CD4-positive, CD25-positive, alpha-beta regulatory T cell (primary cell): Measurements from ENCODE around the gene ANKRD2. TPM values are rescaled to one million over a fixed set of nuclear protein-coding genes. Genes with fewer than 3 reads are reported as not detected.

Source experiments
- ATAC-seq, 2 donors: fragments of 150-1000 bp; cut with Tn5 transposase; one replicate each; pipeline ENCODE4 v1.10.0; 2021; ENCODE audit warnings: low read depth in 2 of 2, moderate number of reproducible peaks in 2 of 2, moderate library complexity in 1 of 2
- DNase-seq, 3 donors: peaks; one replicate each; pipeline versions ENCODE4 v3.0.0 to v3.0.0-alpha.2; 2012 to 2022; ENCODE audit warnings: mixed read lengths in 1 of 3
- H3K27ac ChIP-seq: one replicate; pipeline ENCODE4 v1.7.0; 2013; ENCODE audit warnings: mild to moderate bottlenecking, low read length; ENCODE audit not compliant: insufficient read depth, poor library complexity, severe bottlenecking
- H3K27me3 ChIP-seq: one replicate; pipeline ENCODE4 v1.7.0; 2013; ENCODE audit warnings: low read length; ENCODE audit not compliant: control insufficient read depth, insufficient read depth
- H3K36me3 ChIP-seq: one replicate; pipeline ENCODE4 v1.7.0; 2013; ENCODE audit warnings: mild to moderate bottlenecking, low read length, moderate library complexity; ENCODE audit not compliant: control insufficient read depth, insufficient read depth
- H3K4me1 ChIP-seq: 2 replicates; pipeline ENCODE4 v1.7.0; 2013; ENCODE audit warnings: mild to moderate bottlenecking, low read length; ENCODE audit not compliant: insufficient read depth, control insufficient read depth, poor library complexity, severe bottlenecking
- H3K4me3 ChIP-seq: one replicate; pipeline ENCODE4 v1.7.0; 2013; ENCODE audit warnings: low read depth, mild to moderate bottlenecking, low read length, moderate library complexity
- H3K9me3 ChIP-seq, 2 experiments: 1 replicate in 1 of 2; 2 replicates in 1 of 2; pipeline ENCODE4 v1.7.0; 2013; ENCODE audit warnings: low read length in 2 of 2, mild to moderate bottlenecking in 1 of 2, moderate library complexity in 1 of 2; ENCODE audit not compliant: control insufficient read depth in 2 of 2
- H3K27ac Mint-ChIP-seq, 3 donors: one replicate each; pipeline ENCODE4 v1.8.0; 2020 to 2022; ENCODE audit warnings: mild to moderate bottlenecking in 3 of 3, mixed read lengths in 3 of 3, moderate library complexity in 2 of 3
- H3K27me3 Mint-ChIP-seq: one replicate; pipeline ENCODE4 v1.8.0; 2022; ENCODE audit warnings: mild to moderate bottlenecking, mixed read lengths
- H3K36me3 Mint-ChIP-seq: one replicate; pipeline ENCODE4 v1.8.0; 2020; ENCODE audit warnings: mixed read lengths
- H3K4me1 Mint-ChIP-seq, 4 donors: one replicate each; pipeline ENCODE4 v1.8.0; 2020 to 2022; ENCODE audit warnings: mixed read lengths in 4 of 4, mild to moderate bottlenecking in 1 of 4
- H3K4me3 Mint-ChIP-seq, 4 donors: one replicate each; pipeline ENCODE4 v1.8.0; 2020 to 2022; ENCODE audit warnings: mild to moderate bottlenecking in 4 of 4, mixed read lengths in 4 of 4, moderate library complexity in 3 of 4
- H3K9me3 Mint-ChIP-seq, 7 donors: one replicate each; pipeline ENCODE4 v1.8.0; 2020 to 2022; ENCODE audit warnings: mixed read lengths in 7 of 7, mild to moderate bottlenecking in 3 of 7, moderate library complexity in 2 of 7
- polyA plus RNA-seq, 4 donors: library from polyadenylated mRNA; unstranded; fragments of 300-500 nt; fragmentation: Illumina TruSeq; gene quantifications; one replicate each; pipeline ENCODE4 v1.2.3, GENCODE V29; 2021
- total RNA-seq: library from RNA; stranded (reverse); gene quantifications from one replicate; pipeline ENCODE4 v1.2.3, GENCODE V29; 2022

The ANKRD2 gene
- total and polyA plus RNA-seq, 5 donors from 2014 or later, result not detected

- H3K4me1 Mint-ChIP-seq, result no peaks in the 10 kb centered on the region
- H3K27ac Mint-ChIP-seq, result no peak overlapping the region
- no peaks in the 10 kb centered on the region for H3K27me3 Mint-ChIP-seq
- Histone ChIP-seq H3K27ac (no peak overlapping the region), H3K36me3 (no peaks in the 10 kb centered on the region), H3K27me3 (no peaks in the 10 kb centered on the region), H3K4me1 (no peaks in the 10 kb centered on the region), H3K9me3 (no peaks in the 10 kb centered on the region), H3K4me3 (no peak overlapping the region)
- ATAC-seq (no peak), DNase-seq (no peak)
- H3K36me3 Mint-ChIP-seq, result no peaks in the 10 kb centered on the region
- no peak overlapping the region for H3K4me3 Mint-ChIP-seq
- peaks cover 0 to 2% (median 0%) of the 10 kb centered on the region in 7 donors for H3K9me3 Mint-ChIP-seq
Observed at GRCh38 chr10:97587183-97587582, 14.6 kb downstream of the ANKRD2 start.

DNA sequence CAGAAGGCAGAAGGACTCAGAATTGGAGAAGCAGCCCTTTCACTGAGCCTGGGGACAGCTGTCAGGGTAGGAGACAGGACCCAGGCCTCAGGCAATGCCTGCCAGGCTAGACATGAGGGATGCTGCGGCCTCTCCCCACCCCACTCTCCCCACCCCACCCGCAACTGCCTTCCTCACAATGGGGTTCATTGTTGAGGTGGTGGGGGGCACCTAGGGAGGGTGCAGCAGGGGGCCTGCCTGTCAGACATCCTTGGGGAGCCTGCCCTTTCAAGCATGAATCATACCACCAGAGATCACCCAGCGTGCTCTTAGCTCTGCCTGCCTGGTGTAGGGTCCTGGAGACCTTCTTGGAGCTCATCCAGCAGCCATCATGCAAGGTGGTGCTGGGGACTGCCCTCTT lies 16.9 kb downstream of the ANKRD2 start, which contains the start of gene C10orf62:
C10orf62 (plus strand) TSS at position 243 of the 400 bp plus-strand sequence. CDS start 177 bp downstream, outside the sequence.
- Histone ChIP-seq H3K9me3 (no peaks in the 10 kb centered on the region), H3K27ac (no peak within 1 kb of the TSS), H3K4me3 (no peak within 1 kb of the TSS), H3K36me3 (no peaks in the 10 kb centered on the region), H3K4me1 (no peaks in the 10 kb centered on the region), H3K27me3 (no peaks in the 10 kb centered on the region)
- no peaks in the 10 kb centered on the region for H3K27me3 Mint-ChIP-seq
- peaks cover 0 to 2% (median 0%) of the 10 kb centered on the region in 7 donors for H3K9me3 Mint-ChIP-seq
- H3K36me3 Mint-ChIP-seq, result no peaks in the 10 kb centered on the region
- no peak for DNase-seq
- H3K4me3 Mint-ChIP-seq, result no peak within 1 kb of the TSS
- no peak for ATAC-seq
- no peak within 1 kb of the TSS for H3K27ac Mint-ChIP-seq
- H3K4me1 Mint-ChIP-seq, result no peaks in the 10 kb centered on the region

DNA sequence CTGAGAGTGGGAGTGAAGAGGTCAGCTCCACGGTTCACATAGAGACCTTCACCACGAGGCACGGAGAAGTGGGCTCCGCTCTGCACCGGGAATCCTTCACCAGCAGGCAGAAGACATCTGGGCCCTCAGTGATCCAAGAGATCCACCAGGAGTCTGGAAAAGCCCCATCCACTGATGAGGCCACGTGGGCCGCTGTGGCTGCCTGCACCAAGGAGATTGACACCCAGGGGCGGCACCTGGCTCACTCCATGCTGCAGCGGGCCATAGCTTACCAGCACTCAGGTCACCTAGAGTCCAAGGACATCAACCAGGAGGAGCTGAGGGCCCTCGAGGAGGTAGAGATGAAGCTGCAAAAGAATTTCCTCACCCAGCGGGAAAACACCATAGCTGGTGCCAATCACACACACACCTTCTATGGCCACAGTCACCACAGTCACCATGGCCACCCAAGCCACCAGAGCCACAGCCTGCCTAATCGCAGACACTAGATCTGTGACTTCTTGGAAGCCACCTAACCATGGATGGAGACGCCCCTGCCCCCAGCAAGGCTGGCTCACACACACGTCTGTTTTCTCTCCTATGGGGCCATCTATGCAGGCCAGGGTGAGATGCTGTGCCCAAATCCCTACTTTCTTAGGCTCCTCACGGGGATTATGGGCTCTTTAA lies 17.6 kb downstream of the ANKRD2 start:
- Mint-ChIP-seq H3K9me3 (peaks cover 0 to 2% (median 0%) of the 10 kb centered on the region in 7 donors), H3K4me3 (no peak overlapping the region), H3K27me3 (no peaks in the 10 kb centered on the region), H3K4me1 (no peaks in the 10 kb centered on the region), H3K27ac (no peak overlapping the region), H3K36me3 (no peaks in the 10 kb centered on the region)
- Histone ChIP-seq H3K9me3 (no peaks in the 10 kb centered on the region), H3K27ac (no peak overlapping the region), H3K4me3 (no peak overlapping the region), H3K36me3 (no peaks in the 10 kb centered on the region), H3K27me3 (no peaks in the 10 kb centered on the region), H3K4me1 (no peaks in the 10 kb centered on the region)
- DNase-seq, result peak in 1 of 3 donors; percentile 5
- peak in 1 of 2 donors; percentile 7 for ATAC-seq

GRCh38 chr10:97590748-97591495 lies 18.3 kb downstream of the ANKRD2 start:
- H3K4me1 Mint-ChIP-seq, result peaks cover 0 to 4% (median 0%) of the 10 kb centered on the region in 4 donors
- no peaks in the 10 kb centered on the region for H3K36me3 Mint-ChIP-seq
- no peaks in the 10 kb centered on the region for H3K27me3 Mint-ChIP-seq
- no peak overlapping the region for H3K27ac Mint-ChIP-seq
- Histone ChIP-seq H3K9me3 (no peaks in the 10 kb centered on the region), H3K4me3 (no peak overlapping the region), H3K27me3 (no peaks in the 10 kb centered on the region), H3K4me1 (no peaks in the 10 kb centered on the region), H3K36me3 (no peaks in the 10 kb centered on the region), H3K27ac (no peak overlapping the region)
- DNase-seq, result no peak
- no peak overlapping the region for H3K4me3 Mint-ChIP-seq
- peaks cover 0 to 2% (median 0%) of the 10 kb centered on the region in 7 donors for H3K9me3 Mint-ChIP-seq
- ATAC-seq, result no peak

GRCh38 chr10:97593421-97593820 lies 20.8 kb downstream of the ANKRD2 start:
- Mint-ChIP-seq H3K4me3 (no peak overlapping the region), H3K27ac (peak overlapping the region in 1 of 3 donors; percentile 69), H3K4me1 (peaks cover 0 to 5% (median 0%) of the 10 kb centered on the region in 4 donors), H3K9me3 (peaks cover 0 to 2% (median 0%) of the 10 kb centered on the region in 7 donors), H3K27me3 (no peaks in the 10 kb centered on the region), H3K36me3 (no peaks in the 10 kb centered on the region)
- Histone ChIP-seq H3K4me3 (no peak overlapping the region), H3K27me3 (no peaks in the 10 kb centered on the region), H3K4me1 (no peaks in the 10 kb centered on the region), H3K9me3 (no peaks in the 10 kb centered on the region), H3K27ac (no peak overlapping the region), H3K36me3 (no peaks in the 10 kb centered on the region)
- DNase-seq (no peak), ATAC-seq (no peak)

GRCh38 chr10:97596101-97597082 lies 23.8 kb downstream of the ANKRD2 start:
- no peak overlapping the region for H3K4me3 ChIP-seq
- H3K27ac ChIP-seq, result no peak overlapping the region
- DNase-seq (no peak), ATAC-seq (no peak)
- H3K36me3 ChIP-seq, result no peaks in the 10 kb centered on the region
- Mint-ChIP-seq H3K27ac (peak overlapping the region in 1 of 3 donors; percentile 41), H3K9me3 (peaks cover 0 to 1% (median 0%) of the 10 kb centered on the region in 7 donors), H3K27me3 (no peaks in the 10 kb centered on the region), H3K4me3 (no peak overlapping the region), H3K36me3 (no peaks in the 10 kb centered on the region), H3K4me1 (peaks cover 0 to 5% (median 0%) of the 10 kb centered on the region in 4 donors)
- H3K27me3 ChIP-seq, result no peaks in the 10 kb centered on the region
- H3K4me1 ChIP-seq, result no peaks in the 10 kb centered on the region
- no peaks in the 10 kb centered on the region for H3K9me3 ChIP-seq

GRCh38 chr10:97597778-97598177 lies 25.2 kb downstream of the ANKRD2 start:
- Mint-ChIP-seq H3K4me1 (peaks cover 0 to 5% (median 0%) of the 10 kb centered on the region in 4 donors), H3K36me3 (no peaks in the 10 kb centered on the region), H3K27ac (peak overlapping the region in 1 of 3 donors; percentile 16), H3K4me3 (no peak overlapping the region), H3K27me3 (no peaks in the 10 kb centered on the region), H3K9me3 (peaks cover 0 to 1% (median 0%) of the 10 kb centered on the region in 7 donors)
- no peaks in the 10 kb centered on the region for H3K4me1 ChIP-seq
- ATAC-seq, result no peak
- no peak overlapping the region for H3K4me3 ChIP-seq
- no peaks in the 10 kb centered on the region for H3K36me3 ChIP-seq
- H3K9me3 ChIP-seq, result no peaks in the 10 kb centered on the region
- H3K27me3 ChIP-seq, result no peaks in the 10 kb centered on the region
- DNase-seq, result no peak
- no peak overlapping the region for H3K27ac ChIP-seq
